Tibial nerve (tissue), 4 donors: Measurements from ENCODE around the gene FOXL1. TPM values are rescaled to one million over a fixed set of nuclear protein-coding genes. Genes with fewer than 3 reads are reported as not detected.

Source experiments
- DNase-seq, 2 donors: peaks; one replicate each; pipeline ENCODE4 v3.0.0-alpha.2; 2019; ENCODE audit warnings: low spot score in 2 of 2
- H3K27ac ChIP-seq, 4 donors: fragments of 200-600 bp; sonication (generic) in 3 of 4; one replicate each; pipeline ENCODE4 v1.5.1; 2017 to 2019; ENCODE audit warnings: mild to moderate bottlenecking in 1 of 4
- H3K27me3 ChIP-seq, 2 donors: fragments of 200-600 bp; sonication (generic) in 1 of 2; one replicate each; pipeline versions ENCODE4 v1.5.1 to v1.6.0; 2017 to 2019
- H3K36me3 ChIP-seq, 3 donors: fragments of 200-600 bp; sonication (generic); one replicate each; pipeline ENCODE4 v1.5.1; 2018 to 2019
- H3K4me1 ChIP-seq, 4 donors: fragments of 200-600 bp; sonication (generic) in 3 of 4; one replicate each; pipeline ENCODE4 v1.5.1; 2017 to 2019
- H3K4me3 ChIP-seq, 4 donors: fragments of 200-600 bp; sonication (generic) in 3 of 4; one replicate each; pipeline ENCODE4 v1.5.1; 2017 to 2019; ENCODE audit warnings: mild to moderate bottlenecking in 1 of 4, moderate library complexity in 1 of 4
- H3K9me3 ChIP-seq, 4 donors: fragments of 200-600 bp; sonication (generic) in 3 of 4; one replicate each; pipeline ENCODE4 v1.5.1; 2017 to 2019
- CTCF ChIP-seq, 5 experiments: fragments of 200-600 bp in 3 of 5; fragments of 450-650 bp in 2 of 5; sonication (generic) in 3 of 5; IDR thresholded peaks; one replicate each; pipeline ENCODE4 v1.5.1; 2016 to 2019; ENCODE audit warnings: antibody characterized with exemption in 5 of 5, mild to moderate bottlenecking in 3 of 5, moderate library complexity in 2 of 5
- EP300 ChIP-seq, 2 donors: sonication (generic); formaldehyde crosslinking; IDR thresholded peaks; one replicate each; pipeline ENCODE4 v1.6.1; 2017; ENCODE audit warnings: antibody characterized with exemption in 2 of 2, mild to moderate bottlenecking in 1 of 2
- POLR2A ChIP-seq, 2 donors: fragments of 450-650 bp; IDR thresholded peaks; one replicate each; pipeline ENCODE4 v1.6.1; 2017; ENCODE audit warnings: antibody characterized with exemption in 2 of 2, mild to moderate bottlenecking in 2 of 2, moderate library complexity in 2 of 2
- WGBS, 2 donors: methylation state at CpG; one replicate each; pipeline ENCODE4 v1.1.5; 2018; 5-methylcytosine and 5-hydroxymethylcytosine counted together
- total RNA-seq, 4 donors: library from RNA; depleted of rRNA; stranded (reverse); fragments of >200 nt; gene quantifications; one replicate each; pipeline ENCODE4 v1.1.0, GENCODE V29; 2016

Gene FOXL1
- total RNA-seq, 4 donors from 2014 or later = 6.9 to 10.5 (median 8.1) TPM

- WGBS, 2 donors = 46 to 61% methylated on average over 13 of the region's 13 CpGs
- H3K4me3 ChIP-seq = no peak overlapping the region
- H3K27me3 ChIP-seq = peaks cover 0 to 100% of the 10 kb centered on the region in 2 donors
- TF ChIP-seq CTCF (IDR thresholded peaks at IDR 0.05) (no peak), POLR2A (IDR thresholded peaks at IDR 0.05) (no peak), EP300 (IDR thresholded peaks at IDR 0.05) (no peak)
- peak overlapping the region in 2 of 4 donors; percentile 86 to 92 for H3K27ac ChIP-seq
- H3K36me3 ChIP-seq = no peaks in the 10 kb centered on the region
- no peak for DNase-seq
- no peaks in the 10 kb centered on the region for H3K9me3 ChIP-seq
- H3K4me1 ChIP-seq = peaks cover 0 to 66% (median 19%) of the 10 kb centered on the region in 4 donors
Observed at GRCh38 chr16:86573646-86574508, 4.5 kb upstream of the FOXL1 start.

- TF ChIP-seq EP300 (IDR thresholded peaks at IDR 0.05) = no peak
- TF ChIP-seq POLR2A (IDR thresholded peaks at IDR 0.05) = no peak
- no peak for TF ChIP-seq CTCF (IDR thresholded peaks at IDR 0.05)
- peak overlapping the region in 2 of 4 donors; percentile 86 to 92 for H3K27ac ChIP-seq
- no peak for DNase-seq
- H3K4me3 ChIP-seq = no peak overlapping the region
- no peaks in the 10 kb centered on the region for H3K9me3 ChIP-seq
- peaks cover 0 to 98% of the 10 kb centered on the region in 2 donors for H3K27me3 ChIP-seq
- H3K4me1 ChIP-seq = peaks cover 0 to 74% (median 20%) of the 10 kb centered on the region in 4 donors
- 65 to 81% methylated on average over 4 of the region's 4 CpGs for WGBS, 2 donors
- no peaks in the 10 kb centered on the region for H3K36me3 ChIP-seq
Observed at GRCh38 chr16:86574646-86575045, 3.7 kb upstream of the FOXL1 start.

GRCh38 chr16:86575095-86575685, 3.2 kb upstream of the FOXL1 start:
- peak overlapping the region in 3 of 4 donors; percentile 39 to 52 (median 50) for H3K4me3 ChIP-seq
- peaks cover 0 to 76% (median 20%) of the 10 kb centered on the region in 4 donors for H3K4me1 ChIP-seq
- WGBS, 2 donors = 56 to 60% methylated on average over 17 of the region's 17 CpGs
- H3K36me3 ChIP-seq = no peaks in the 10 kb centered on the region
- TF ChIP-seq EP300 (IDR thresholded peaks at IDR 0.05) (no peak), POLR2A (IDR thresholded peaks at IDR 0.05) (no peak), CTCF (IDR thresholded peaks at IDR 0.05) (no peak)
- H3K9me3 ChIP-seq = no peaks in the 10 kb centered on the region
- DNase-seq = no peak
- H3K27ac ChIP-seq = peak overlapping the region in 3 of 4 donors; percentile 36 to 92 (median 86)
- peaks cover 0 to 98% of the 10 kb centered on the region in 2 donors for H3K27me3 ChIP-seq

- peak overlapping the region; percentile 8 to 92 (median 75) for H3K27ac ChIP-seq
- H3K27me3 ChIP-seq = peaks cover 0 to 96% of the 10 kb centered on the region in 2 donors
- TF ChIP-seq EP300 (IDR thresholded peaks at IDR 0.05) (peak in 1 of 2 donors; percentile 83), POLR2A (IDR thresholded peaks at IDR 0.05) (peak; percentile 70 to 80), CTCF (IDR thresholded peaks at IDR 0.05) (peak; percentile 47 to 73 (median 56))
- peak; percentile 86 to 90 for DNase-seq
- no peaks in the 10 kb centered on the region for H3K9me3 ChIP-seq
- no peaks in the 10 kb centered on the region for H3K36me3 ChIP-seq
- H3K4me1 ChIP-seq = peaks cover 0 to 76% (median 20%) of the 10 kb centered on the region in 4 donors
- 1 to 2% methylated on average over 48 to 51 of the region's 54 CpGs for WGBS, 2 donors
- H3K4me3 ChIP-seq = peak overlapping the region; percentile 20 to 52 (median 44)
Observed at GRCh38 chr16:86575754-86576557, 2.4 kb upstream of the FOXL1 start.
